ENCODE data around the gene KCNK1. TPM values are rescaled to one million over a fixed set of nuclear protein-coding genes. Genes with fewer than 3 reads are reported as not detected.

Gene KCNK1
- total RNA-seq, 4 donors from 2014 or later: 0.20 to 0.49 TPM; not detected in 2

DNA sequence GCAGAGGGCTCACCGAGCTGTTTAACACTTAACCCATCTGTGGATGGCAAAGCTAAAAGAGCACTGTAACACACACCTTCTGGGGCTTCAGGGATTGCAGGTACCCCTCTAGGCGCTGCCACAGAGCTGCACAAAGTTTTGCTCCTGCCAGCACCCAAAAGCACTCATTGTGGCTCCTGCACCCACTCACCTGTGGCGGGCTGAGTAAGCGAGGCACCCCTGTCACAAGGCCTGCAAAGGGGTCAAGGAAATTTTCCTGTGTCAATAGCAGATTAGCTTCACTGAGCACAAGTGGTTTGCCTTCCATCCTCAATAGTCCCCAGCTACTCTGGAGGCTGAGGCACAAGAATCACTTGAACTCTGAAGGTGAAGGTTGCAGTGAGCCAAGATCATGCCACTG, 29.5 kb upstream of the KCNK1 start:
- Histone ChIP-seq H3K4me1 (no peaks in the 10 kb centered on the region), H3K27ac (no peak overlapping the region), H3K27me3 (no peaks in the 10 kb centered on the region), H3K9me3 (no peaks in the 10 kb centered on the region), H3K36me3 (no peaks in the 10 kb centered on the region), H3K4me3 (no peak overlapping the region)
- in situ Hi-C loops (cut with MboI; ENCODE audit: low sequenced_read_pairs in 4 of 4): no loop called here
- TF ChIP-seq, protein P1, sequence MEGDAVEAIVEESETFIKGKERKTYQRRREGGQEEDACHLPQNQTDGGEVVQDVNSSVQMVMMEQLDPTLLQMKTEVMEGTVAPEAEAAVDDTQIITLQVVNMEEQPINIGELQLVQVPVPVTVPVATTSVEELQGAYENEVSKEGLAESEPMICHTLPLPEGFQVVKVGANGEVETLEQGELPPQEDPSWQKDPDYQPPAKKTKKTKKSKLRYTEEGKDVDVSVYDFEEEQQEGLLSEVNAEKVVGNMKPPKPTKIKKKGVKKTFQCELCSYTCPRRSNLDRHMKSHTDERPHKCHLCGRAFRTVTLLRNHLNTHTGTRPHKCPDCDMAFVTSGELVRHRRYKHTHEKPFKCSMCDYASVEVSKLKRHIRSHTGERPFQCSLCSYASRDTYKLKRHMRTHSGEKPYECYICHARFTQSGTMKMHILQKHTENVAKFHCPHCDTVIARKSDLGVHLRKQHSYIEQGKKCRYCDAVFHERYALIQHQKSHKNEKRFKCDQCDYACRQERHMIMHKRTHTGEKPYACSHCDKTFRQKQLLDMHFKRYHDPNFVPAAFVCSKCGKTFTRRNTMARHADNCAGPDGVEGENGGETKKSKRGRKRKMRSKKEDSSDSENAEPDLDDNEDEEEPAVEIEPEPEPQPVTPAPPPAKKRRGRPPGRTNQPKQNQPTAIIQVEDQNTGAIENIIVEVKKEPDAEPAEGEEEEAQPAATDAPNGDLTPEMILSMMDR (IDR thresholded peaks at IDR 0.05 in 4 of 5, conservative IDR thresholded peaks at IDR 0.05 in 1 of 5): no peak
- intact Hi-C loops (cut with DNase I; ENCODE audit: low total_unique reads): no loop called here
- DNase-seq: no peak
- ATAC-seq: no peak

DNA sequence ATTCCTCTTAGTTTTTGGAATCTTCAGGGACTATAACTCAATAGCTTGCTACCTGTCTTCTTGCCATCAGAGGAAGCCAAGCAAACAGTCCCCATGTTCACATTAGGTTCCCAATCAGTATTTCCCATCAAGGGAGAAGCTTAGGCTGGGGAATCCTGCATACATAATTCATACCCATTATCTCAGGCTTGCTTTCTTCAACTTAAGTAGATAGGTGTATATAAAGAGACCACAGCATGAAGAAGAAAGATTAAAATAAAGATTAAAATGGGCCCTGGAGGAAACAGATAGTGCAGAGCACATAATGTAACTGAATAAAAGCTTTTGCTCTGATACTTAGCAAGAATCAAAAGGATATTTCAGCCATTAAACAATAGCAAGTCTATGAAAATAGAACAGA, 29.0 kb upstream of the KCNK1 start:
- in situ Hi-C loops (cut with MboI; ENCODE audit: low sequenced_read_pairs in 4 of 4): no loop called here
- intact Hi-C loops (cut with DNase I; ENCODE audit: low total_unique reads): no loop called here
- Histone ChIP-seq H3K9me3 (no peaks in the 10 kb centered on the region), H3K4me3 (no peak overlapping the region), H3K36me3 (no peaks in the 10 kb centered on the region), H3K27me3 (no peaks in the 10 kb centered on the region), H3K4me1 (no peaks in the 10 kb centered on the region), H3K27ac (no peak overlapping the region)
- no peak for TF ChIP-seq POLR2A (IDR thresholded peaks at IDR 0.05)
- TF ChIP-seq, protein P1 (IDR thresholded peaks at IDR 0.05 in 4 of 5, conservative IDR thresholded peaks at IDR 0.05 in 1 of 5): no peak
- ATAC-seq (no peak), DNase-seq (no peak)

DNA sequence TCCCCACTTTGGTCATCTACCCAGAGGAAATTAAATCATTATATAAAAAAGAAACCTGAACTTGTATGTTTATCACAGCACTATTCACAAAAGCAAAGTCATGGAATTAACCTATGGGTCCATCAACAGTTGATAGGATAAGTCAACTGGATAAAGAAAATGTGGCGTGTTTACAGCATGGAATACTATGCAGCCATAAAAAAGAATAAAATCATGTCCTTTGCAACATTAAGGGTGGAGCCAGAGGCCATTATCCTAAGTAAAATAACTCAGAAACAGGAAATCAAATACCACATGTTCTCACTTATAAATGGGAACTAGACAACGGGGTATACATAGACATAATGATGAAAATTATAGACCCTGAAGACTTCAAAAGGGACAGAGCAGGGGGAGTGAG, 27.6 kb upstream of the KCNK1 start:
- Histone ChIP-seq H3K4me3 (no peak overlapping the region), H3K9me3 (no peaks in the 10 kb centered on the region), H3K27me3 (no peaks in the 10 kb centered on the region), H3K36me3 (no peaks in the 10 kb centered on the region), H3K27ac (no peak overlapping the region), H3K4me1 (no peaks in the 10 kb centered on the region)
- in situ Hi-C loops (cut with MboI; ENCODE audit: low sequenced_read_pairs in 4 of 4) (no loop called here), intact Hi-C loops (cut with DNase I; ENCODE audit: low total_unique reads) (no loop called here)
- no peak for DNase-seq
- ATAC-seq: no peak
- TF ChIP-seq, protein P1 (IDR thresholded peaks at IDR 0.05 in 4 of 5, conservative IDR thresholded peaks at IDR 0.05 in 1 of 5): no peak
- TF ChIP-seq POLR2A (IDR thresholded peaks at IDR 0.05): no peak

DNA sequence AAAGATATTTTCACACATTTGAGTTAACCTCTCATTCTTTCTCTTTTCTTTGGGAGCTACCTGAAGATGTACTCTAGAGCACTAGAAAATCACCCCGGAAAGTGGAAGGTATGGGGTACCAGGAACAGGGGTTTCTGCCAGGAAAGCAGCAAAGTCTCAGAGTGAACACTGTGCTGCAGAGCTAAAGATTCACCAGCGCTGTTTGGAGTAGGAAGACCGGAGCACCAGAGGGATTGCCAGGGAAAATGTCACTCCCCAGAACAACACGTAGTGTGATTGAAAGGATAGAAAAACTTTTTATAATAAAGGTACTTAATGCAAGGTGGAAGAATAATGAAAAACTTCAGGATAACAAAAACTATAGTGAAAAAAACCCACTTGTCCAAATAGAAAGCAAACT, 26.7 kb upstream of the KCNK1 start:
- Histone ChIP-seq H3K4me3 (no peak overlapping the region), H3K4me1 (no peaks in the 10 kb centered on the region), H3K36me3 (no peaks in the 10 kb centered on the region), H3K27me3 (no peaks in the 10 kb centered on the region), H3K27ac (no peak overlapping the region), H3K9me3 (no peaks in the 10 kb centered on the region)
- in situ Hi-C loops (cut with MboI; ENCODE audit: low sequenced_read_pairs in 4 of 4): no loop called here
- no peak for TF ChIP-seq POLR2A (IDR thresholded peaks at IDR 0.05)
- TF ChIP-seq, protein P1 (IDR thresholded peaks at IDR 0.05 in 4 of 5, conservative IDR thresholded peaks at IDR 0.05 in 1 of 5): no peak
- ATAC-seq: no peak
- no peak for DNase-seq
- intact Hi-C loops (cut with DNase I; ENCODE audit: low total_unique reads): no loop called here
